Smooth muscle cell (in vitro differentiated cells): ENCODE measurements around the gene BIN1. TPM values are rescaled to one million over a fixed set of nuclear protein-coding genes. Genes with fewer than 3 reads are reported as not detected.

Experiments
- DNase-seq: peaks from one replicate; lab custom pipeline; 2025; ENCODE audit not compliant: unreplicated experiment; lab: John Stamatoyannopoulos, UW
- H2AFZ ChIP-seq: fragments of 200-600 bp; sonication (generic); 2 replicates; pipeline ENCODE4 v1.6.0; 2016; ENCODE audit warnings: antibody characterized with exemption, low read depth, mild to moderate bottlenecking
- H3F3A ChIP-seq: fragments of 200-600 bp; sonication (generic); 2 replicates; pipeline ENCODE4 v1.6.0; 2017; ENCODE audit warnings: antibody characterized with exemption, low read depth
- H3K27ac ChIP-seq: fragments of 200-600 bp; sonication (generic); 2 replicates; pipeline ENCODE4 v1.5.1; 2016; ENCODE audit warnings: low read depth, mild to moderate bottlenecking
- H3K27me3 ChIP-seq: fragments of 200-600 bp; sonication (generic); 2 replicates; pipeline ENCODE4 v1.6.1; 2016; ENCODE audit warnings: low read depth, mild to moderate bottlenecking
- H3K36me3 ChIP-seq: fragments of 200-600 bp; sonication (generic); 2 replicates; pipeline ENCODE4 v1.5.1; 2016; ENCODE audit warnings: low read depth
- H3K4me1 ChIP-seq: fragments of 200-600 bp; sonication (generic); 2 replicates; pipeline ENCODE4 v1.5.1; 2016; ENCODE audit warnings: low read depth
- H3K4me2 ChIP-seq: fragments of 200-600 bp; sonication (generic); 2 replicates; pipeline ENCODE4 v1.6.0; 2016; ENCODE audit warnings: mild to moderate bottlenecking
- H3K4me3 ChIP-seq: fragments of 200-600 bp; sonication (generic); 2 replicates; pipeline ENCODE4 v1.5.1; 2016; ENCODE audit warnings: mild to moderate bottlenecking
- H3K79me2 ChIP-seq: fragments of 200-600 bp; sonication (generic); 2 replicates; pipeline ENCODE4 v1.6.0; 2016; ENCODE audit warnings: low read depth, mild to moderate bottlenecking
- H3K9ac ChIP-seq: fragments of 200-600 bp; sonication (generic); 2 replicates; pipeline ENCODE4 v1.6.0; 2016; ENCODE audit warnings: low read depth
- H3K9me3 ChIP-seq: fragments of 200-600 bp; sonication (generic); replicated peaks from 2 replicates; pipeline ENCODE4 v1.5.1; 2016; ENCODE audit warnings: low read depth
- H4K20me1 ChIP-seq: fragments of 200-600 bp; sonication (generic); 2 replicates; pipeline ENCODE4 v1.6.0; 2016; ENCODE audit warnings: low read depth
- CTCF ChIP-seq: fragments of 200-600 bp; sonication (generic); IDR thresholded peaks from 2 replicates; pipeline ENCODE4 v1.5.1; 2017; ENCODE audit warnings: borderline replicate concordance, mild to moderate bottlenecking, antibody characterized with exemption; ENCODE audit not compliant: insufficient read depth, poor library complexity, severe bottlenecking
- WGBS: methylation state at CpG from one replicate; pipeline ENCODE4 v1.1.7; 2016; ENCODE audit warnings: low lambda C conversion rate; 5-methylcytosine and 5-hydroxymethylcytosine counted together
- polyA plus RNA-seq: library from polyadenylated mRNA; unstranded; fragments of >200 nt; fragmentation: Nextera tagmentation; extraction: Ambion mirVana; gene quantifications from 2 replicates; pipeline ENCODE4 v1.2.1, GENCODE V29; 2016
- total RNA-seq: library from RNA; depleted of rRNA; stranded (reverse); fragments of >200 nt; gene quantifications from 2 replicates; pipeline ENCODE4 v1.2.3, GENCODE V29; 2014

BIN1 gene
- total and polyA plus RNA-seq, 2 experiments from 2014 or later: 25.4 to 32.4 TPM

GRCh38 chr2:127041259-127041970 is 65.5 kb downstream of the BIN1 start:
- no peaks in the 10 kb centered on the region for H3K36me3 ChIP-seq
- no peak for DNase-seq
- H3F3A ChIP-seq: no peaks in the 10 kb centered on the region
- H2AFZ ChIP-seq: no peak overlapping the region
- no peaks in the 10 kb centered on the region for H4K20me1 ChIP-seq
- WGBS: 91% methylated on average over 15 of the region's 15 CpGs
- H3K9ac ChIP-seq: no peak overlapping the region
- H3K27me3 ChIP-seq: no peaks in the 10 kb centered on the region
- H3K79me2 ChIP-seq: no peaks in the 10 kb centered on the region
- H3K27ac ChIP-seq: no peak overlapping the region
- H3K4me2 ChIP-seq: no peak overlapping the region
- H3K9me3 ChIP-seq: no peaks in the 10 kb centered on the region
- no peak for TF ChIP-seq CTCF
- no peaks in the 10 kb centered on the region for H3K4me1 ChIP-seq
- no peak overlapping the region for H3K4me3 ChIP-seq

- DNase-seq: no peak
- no peak overlapping the region for H3K27ac ChIP-seq
- no peak overlapping the region for H3K4me3 ChIP-seq
- H3K4me2 ChIP-seq: no peak overlapping the region
- H3K27me3 ChIP-seq: no peaks in the 10 kb centered on the region
- H4K20me1 ChIP-seq: no peaks in the 10 kb centered on the region
- no peak for TF ChIP-seq CTCF
- H3K4me1 ChIP-seq: no peaks in the 10 kb centered on the region
- H3F3A ChIP-seq: no peaks in the 10 kb centered on the region
- H2AFZ ChIP-seq: no peak overlapping the region
- H3K79me2 ChIP-seq: no peaks in the 10 kb centered on the region
- no peak overlapping the region for H3K9ac ChIP-seq
- no peaks in the 10 kb centered on the region for H3K9me3 ChIP-seq
- H3K36me3 ChIP-seq: no peaks in the 10 kb centered on the region
- WGBS: 96% methylated on average over 2 of the region's 2 CpGs
These were observed 66.8 kb downstream of the BIN1 start for GRCh38 chr2:127040169-127040568.

GRCh38 chr2:127039387-127040031 is 67.4 kb downstream of the BIN1 start:
- H3K27ac ChIP-seq: no peak overlapping the region

More at GRCh38 chr2:127039387-127040031, 67.4 kb downstream of the BIN1 start:
- H3K9me3 ChIP-seq: no peaks in the 10 kb centered on the region
- no peak overlapping the region for H3K4me2 ChIP-seq
- 97% methylated on average over 14 of the region's 14 CpGs for WGBS
- H3F3A ChIP-seq: no peaks in the 10 kb centered on the region
- no peak overlapping the region for H3K4me3 ChIP-seq
- H3K79me2 ChIP-seq: no peaks in the 10 kb centered on the region
- no peaks in the 10 kb centered on the region for H3K36me3 ChIP-seq
- DNase-seq: no peak
- TF ChIP-seq CTCF: no peak
- no peak overlapping the region for H3K9ac ChIP-seq
- H2AFZ ChIP-seq: no peak overlapping the region
- H3K4me1 ChIP-seq: no peaks in the 10 kb centered on the region
- H3K27me3 ChIP-seq: no peaks in the 10 kb centered on the region
- no peaks in the 10 kb centered on the region for H4K20me1 ChIP-seq
